ENCODE measurements around the gene COL4A1. TPM values are rescaled to one million over a fixed set of nuclear protein-coding genes. Genes with fewer than 3 reads are reported as not detected.

The COL4A1 gene
- total RNA-seq, 4 donors from 2014 or later: 278 to 618 (median 440) TPM

GRCh38 chr13:110166598-110166997, 140.4 kb downstream of the COL4A1 start:
- no peaks in the 10 kb centered on the region for H3K9me3 ChIP-seq
- H3K4me3 ChIP-seq: no peak overlapping the region
- peaks cover 4 to 100% of the 10 kb centered on the region in 2 donors for H3K36me3 ChIP-seq
- ATAC-seq: no peak
- no peak for TF ChIP-seq POLR2AphosphoS5 (IDR thresholded peaks at IDR 0.05)
- TF ChIP-seq EP300 (IDR thresholded peaks at IDR 0.05): no peak
- TF ChIP-seq CTCF (IDR thresholded peaks at IDR 0.05): no peak
- no peak for TF ChIP-seq POLR2A (IDR thresholded peaks at IDR 0.05)
- WGBS, 2 donors (ENCODE audit: low coverage in 1 of 2): 73 to 78% methylated on average over 4 of the region's 4 CpGs
- H3K27me3 ChIP-seq: no peaks in the 10 kb centered on the region
- peaks cover 0 to 13% (median 0%) of the 10 kb centered on the region in 3 donors for H3K4me1 ChIP-seq
- no peak overlapping the region for H3K27ac ChIP-seq

- peaks cover 4 to 98% of the 10 kb centered on the region in 2 donors for H3K36me3 ChIP-seq
- H3K4me3 ChIP-seq: no peak overlapping the region
- no peak for ATAC-seq
- H3K27me3 ChIP-seq: no peaks in the 10 kb centered on the region
- 80 to 82% methylated on average over 4 of the region's 8 CpGs for WGBS, 2 donors (ENCODE audit: low coverage in 1 of 2)
- TF ChIP-seq POLR2AphosphoS5 (IDR thresholded peaks at IDR 0.05) (no peak), EP300 (IDR thresholded peaks at IDR 0.05) (no peak), CTCF (IDR thresholded peaks at IDR 0.05) (no peak), POLR2A (IDR thresholded peaks at IDR 0.05) (no peak)
- no peaks in the 10 kb centered on the region for H3K9me3 ChIP-seq
- H3K4me1 ChIP-seq: peaks cover 0 to 3% (median 0%) of the 10 kb centered on the region in 3 donors
- peak overlapping the region in 1 of 4 donors; percentile 4 for H3K27ac ChIP-seq
Measured at GRCh38 chr13:110164706-110165105, 142.3 kb downstream of the COL4A1 start.

GRCh38 chr13:110162866-110163658, 143.9 kb downstream of the COL4A1 start:
- ATAC-seq: no peak

GRCh38 chr13:110162053-110162452, 144.9 kb downstream of the COL4A1 start:
- Histone ChIP-seq H3K9me3 (no peaks in the 10 kb centered on the region), H3K4me1 (peaks cover 0 to 13% (median 0%) of the 10 kb centered on the region in 3 donors), H3K4me3 (no peak overlapping the region), H3K36me3 (peaks cover 4 to 98% of the 10 kb centered on the region in 2 donors), H3K27ac (peak overlapping the region in 1 of 4 donors; percentile 4), H3K27me3 (no peaks in the 10 kb centered on the region)
- TF ChIP-seq CTCF (IDR thresholded peaks at IDR 0.05) (no peak), POLR2AphosphoS5 (IDR thresholded peaks at IDR 0.05) (no peak), EP300 (IDR thresholded peaks at IDR 0.05) (no peak)
- ATAC-seq: no peak
- WGBS, 2 donors (ENCODE audit: low coverage in 1 of 2): 88% methylated on average over 5 of the region's 11 CpGs; no CpG with 5 or more reads in 1 of the 2 donors

More at GRCh38 chr13:110162866-110163658, 143.9 kb downstream of the COL4A1 start:
- H3K36me3 ChIP-seq: peaks cover 4 to 98% of the 10 kb centered on the region in 2 donors
- no peak for TF ChIP-seq EP300 (IDR thresholded peaks at IDR 0.05)
- no peak for TF ChIP-seq CTCF (IDR thresholded peaks at IDR 0.05)
- no peak for TF ChIP-seq POLR2AphosphoS5 (IDR thresholded peaks at IDR 0.05)
- TF ChIP-seq POLR2A (IDR thresholded peaks at IDR 0.05): no peak
- no peaks in the 10 kb centered on the region for H3K27me3 ChIP-seq
- H3K27ac ChIP-seq: peak overlapping the region in 1 of 4 donors; percentile 45
- no peaks in the 10 kb centered on the region for H3K9me3 ChIP-seq
- H3K4me1 ChIP-seq: peaks cover 0 to 8% (median 0%) of the 10 kb centered on the region in 3 donors
- H3K4me3 ChIP-seq: no peak overlapping the region
- 44 to 66% methylated on average over 7 of the region's 11 CpGs for WGBS, 2 donors (ENCODE audit: low coverage in 1 of 2)

All from gastroesophageal sphincter (tissue), 4 donors.